GM12878 (cell line): ENCODE results near the gene TOPORS.

Experiments
- CREB1 ChIP-seq: IDR thresholded peaks from 2 replicates; pipeline ENCODE4 v1.6.1; 2012; ENCODE audit warnings: low read depth, mild to moderate bottlenecking, inconsistent platforms
- HDAC6 ChIP-seq: fragments of 200-600 bp; sonication (generic); IDR thresholded peaks from one replicate; pipeline ENCODE4 v1.8.0; 2017; ENCODE audit warnings: antibody characterized with exemption; ENCODE audit not compliant: unreplicated experiment
- JUND ChIP-seq: IDR thresholded peaks from 2 replicates; pipeline ENCODE4 v1.6.1; 2012; ENCODE audit warnings: low read depth, mild to moderate bottlenecking, low read length, improper control_type of control experiment, moderate library complexity
- POLR2AphosphoS5 ChIP-seq: IDR thresholded peaks from 2 replicates; pipeline ENCODE4 v1.6.1; 2011; ENCODE audit warnings: mild to moderate bottlenecking, low read length, inconsistent platforms

GRCh38 chr9:32500768-32501167, 51.6 kb downstream of the TOPORS start:
- TF ChIP-seq HDAC6 (no peak), POLR2AphosphoS5 (no peak), CREB1 (no peak), JUND (no peak)
